Lower leg skin (tissue), 4 donors: ENCODE measurements around the gene PPFIA1. TPM values are rescaled to one million over a fixed set of nuclear protein-coding genes. Genes with fewer than 3 reads are reported as not detected.
"Not testable (repeated sequence)": the region's sequence is repeated elsewhere in the genome, so short reads cannot be mapped to it uniquely, and the experiment has no call there.

Experiments used
- DNase-seq, 2 donors: peaks; one replicate each; pipeline ENCODE4 v3.0.0-alpha.2; 2019; ENCODE audit warnings: low spot score in 2 of 2
- H3K4me3 ChIP-seq: fragments of 200-600 bp; sonication (generic); 2 replicates; pipeline ENCODE4 v1.5.1; 2017; ENCODE audit warnings: mild to moderate bottlenecking, low read depth; ENCODE audit not compliant: poor library complexity, severe bottlenecking
- CTCF ChIP-seq, 3 donors: fragments of 450-650 bp; IDR thresholded peaks; one replicate each; pipeline ENCODE4 v1.5.1; 2016; ENCODE audit warnings: antibody characterized with exemption in 3 of 3, mild to moderate bottlenecking in 3 of 3, moderate library complexity in 2 of 3
- POLR2A ChIP-seq, 2 donors: fragments of 450-650 bp; IDR thresholded peaks; one replicate each; pipeline ENCODE4 v1.6.1; 2016 to 2017; ENCODE audit warnings: antibody characterized with exemption in 2 of 2, mild to moderate bottlenecking in 1 of 2, moderate library complexity in 1 of 2
- WGBS, 2 donors: methylation state at CpG; one replicate each; pipeline ENCODE4 v1.1.5; 2018; 5-methylcytosine and 5-hydroxymethylcytosine counted together
- intact Hi-C: fragments of 100-400 bp; cut with DNase I; formaldehyde crosslinking; loops from one replicate; pipeline ENCODE4 v1.15.0; 2023; ENCODE audit warnings: low total_unique reads
- total RNA-seq, 4 donors: library from RNA; depleted of rRNA; stranded (reverse); fragments of >200 nt; gene quantifications; one replicate each; pipeline ENCODE4 v1.1.0, GENCODE V29; 2016

Gene PPFIA1
- total RNA-seq, 4 donors from 2014 or later, result 31.9 to 61.7 (median 48.5) TPM

- no peak for DNase-seq
- intact Hi-C loops, result no loop called here
- no peak overlapping the region for H3K4me3 ChIP-seq
- 95% methylated on average over 6 of the region's 6 CpGs for WGBS, 2 donors
- no peak for TF ChIP-seq POLR2A (IDR thresholded peaks at IDR 0.05)
- TF ChIP-seq CTCF (IDR thresholded peaks at IDR 0.05), result no peak
Observed at GRCh38 chr11:70407814-70408213, 137.3 kb downstream of the PPFIA1 start.

GRCh38 chr11:70408326-70408725 is 137.8 kb downstream of the PPFIA1 start:
- DNase-seq, H3K4me3 ChIP-seq, intact Hi-C loops: not testable (repeated sequence)
- WGBS, 2 donors, result 98% methylated on average over 4 of the region's 4 CpGs

- intact Hi-C loops, result no loop called here
- 88 to 89% methylated on average over 10 of the region's 10 CpGs for WGBS, 2 donors
- TF ChIP-seq CTCF (IDR thresholded peaks at IDR 0.05), result no peak
- TF ChIP-seq POLR2A (IDR thresholded peaks at IDR 0.05), result no peak
- no peak for DNase-seq
- H3K4me3 ChIP-seq, result no peak overlapping the region
Observed at GRCh38 chr11:70409437-70409836, 138.9 kb downstream of the PPFIA1 start.

- H3K4me3 ChIP-seq, result no peak overlapping the region
- WGBS, 2 donors, result 91 to 94% methylated on average over 7 of the region's 7 CpGs
- TF ChIP-seq POLR2A (IDR thresholded peaks at IDR 0.05), result no peak
- no peak for TF ChIP-seq CTCF (IDR thresholded peaks at IDR 0.05)
- no peak for DNase-seq
- intact Hi-C loops, result no loop called here
Observed at GRCh38 chr11:70409871-70410270, 139.4 kb downstream of the PPFIA1 start.

GRCh38 chr11:70410276-70411205 is 140.1 kb downstream of the PPFIA1 start:
- no peak for DNase-seq
- H3K4me3 ChIP-seq, result no peak overlapping the region
- 85 to 91% methylated on average over 29 of the region's 29 CpGs for WGBS, 2 donors
- TF ChIP-seq CTCF (IDR thresholded peaks at IDR 0.05), result no peak
- no peak for TF ChIP-seq POLR2A (IDR thresholded peaks at IDR 0.05)
- intact Hi-C loops, result no loop called here

GRCh38 chr11:70411713-70412452 is 141.4 kb downstream of the PPFIA1 start:
- no peak for TF ChIP-seq POLR2A (IDR thresholded peaks at IDR 0.05)
- TF ChIP-seq CTCF (IDR thresholded peaks at IDR 0.05), result no peak
- no peak for DNase-seq
- WGBS, 2 donors, result 96 to 98% methylated on average over 15 of the region's 15 CpGs
- no peak overlapping the region for H3K4me3 ChIP-seq
- intact Hi-C loops, result no loop called here
